B cell (primary cell): ENCODE data around the gene RPL10. TPM values are rescaled to one million over a fixed set of nuclear protein-coding genes. Genes with fewer than 3 reads are reported as not detected.

Source experiments
- ATAC-seq: fragments of 200-7000 bp; cut with Tn5 transposase; one replicate; pipeline ENCODE4 v1.10.0; 2021; ENCODE audit warnings: low read depth, mild to moderate bottlenecking, moderate number of reproducible peaks, moderate library complexity
- CTCF ChIA-PET: fragments of 350-600 bp; sonication (Branson Sonifier 250); formaldehyde crosslinking; loops from one replicate; lab custom pipeline; 2021; ENCODE audit warnings: antibody characterized with exemption, inconsistent platforms; lab: Charles Lee
- POLR2A ChIA-PET: fragments of 350-600 bp; sonication (Branson Sonifier 250); formaldehyde crosslinking; loops from one replicate; lab custom pipeline; 2021; ENCODE audit warnings: antibody characterized with exemption; lab: Charles Lee
- DNase-seq: peaks from one replicate; pipeline ENCODE4 v3.0.0; 2013
- H2AFZ ChIP-seq: 2 replicates; pipeline ENCODE4 v1.6.1; 2012; ENCODE audit warnings: mild to moderate bottlenecking, low read depth, low read length; ENCODE audit not compliant: insufficient read depth, poor library complexity, severe bottlenecking
- H3K27ac ChIP-seq, 2 donors: 1 replicate in 1 of 2; 2 replicates in 1 of 2; pipeline ENCODE4 v1.5.1; 2012 to 2013; ENCODE audit warnings: low read length in 2 of 2, mild to moderate bottlenecking in 2 of 2, moderate library complexity in 1 of 2
- H3K27me3 ChIP-seq, 4 experiments: fragments of 200-600 bp in 1 of 4; sonication (generic) in 1 of 4; replicated peaks in 1 of 4; 1 replicate in 2 of 4; 2 replicates in 2 of 4; pipeline versions ENCODE4 v1.6.1 to v1.7.0; 2013 to 2016; ENCODE audit warnings: low read length in 3 of 4, mild to moderate bottlenecking in 2 of 4, mixed read lengths in 1 of 4, moderate library complexity in 1 of 4; ENCODE audit not compliant: insufficient read depth in 4 of 4, control insufficient read depth in 3 of 4; ENCODE audit errors: control extremely low read depth in 1 of 4
- H3K36me3 ChIP-seq, 2 experiments: replicated peaks in 1 of 2; 1 replicate in 1 of 2; 2 replicates in 1 of 2; pipeline versions ENCODE4 v1.6.1 to v1.7.1; 2013; ENCODE audit warnings: low read length in 1 of 2; ENCODE audit not compliant: insufficient read depth in 2 of 2, control insufficient read depth in 1 of 2; ENCODE audit errors: control extremely low read depth in 1 of 2, extremely low read depth in 1 of 2
- H3K4me1 ChIP-seq, 2 donors: fragments of 200-600 bp in 1 of 2; sonication (generic) in 1 of 2; 1 replicate in 1 of 2; 2 replicates in 1 of 2; pipeline versions ENCODE4 v1.5.1 to v1.6.1; 2013 to 2017; ENCODE audit warnings: low read length in 2 of 2; ENCODE audit not compliant: control insufficient read depth in 2 of 2, insufficient read depth in 2 of 2
- H3K4me2 ChIP-seq: replicated peaks from 2 replicates; pipeline ENCODE3; 2012; ENCODE audit warnings: mild to moderate bottlenecking, low read depth, low read length; ENCODE audit not compliant: poor library complexity, severe bottlenecking
- H3K4me3 ChIP-seq, 5 experiments: fragments of 200-600 bp in 1 of 5; sonication (generic) in 1 of 5; 1 replicate in 3 of 5; 2 replicates in 2 of 5; pipeline versions ENCODE4 v1.5.1 to v1.7.0; 2011 to 2016; ENCODE audit warnings: low read length in 4 of 5, mild to moderate bottlenecking in 4 of 5, low read depth in 2 of 5, control low read depth in 1 of 5, moderate library complexity in 1 of 5; ENCODE audit not compliant: insufficient read depth in 1 of 5; ENCODE audit errors: control extremely low read depth in 1 of 5, extremely low read depth in 1 of 5
- H3K79me2 ChIP-seq: fragments of 200-600 bp; sonication (generic); one replicate; pipeline ENCODE4 v1.6.0; 2016; ENCODE audit warnings: low read length; ENCODE audit not compliant: control insufficient read depth, insufficient read depth
- H3K9ac ChIP-seq: fragments of 200-600 bp; sonication (generic); 2 replicates; pipeline ENCODE4 v1.6.1; 2017; ENCODE audit warnings: mild to moderate bottlenecking, low read length, moderate library complexity
- H3K9me3 ChIP-seq, 3 donors: one replicate each; pipeline versions ENCODE4 v1.6.1 to v1.7.1; 2013; ENCODE audit warnings: low read length in 2 of 3; ENCODE audit not compliant: control insufficient read depth in 2 of 3, insufficient read depth in 1 of 3; ENCODE audit errors: control extremely low read depth in 1 of 3
- H4K20me1 ChIP-seq: 2 replicates; pipeline ENCODE4 v1.6.0; 2012; ENCODE audit warnings: mild to moderate bottlenecking, low read length; ENCODE audit not compliant: insufficient read depth, control insufficient read depth, poor library complexity, severe bottlenecking
- H3K27ac Mint-ChIP-seq: one replicate; pipeline ENCODE4 v1.8.0; 2021; ENCODE audit warnings: mixed read lengths
- H3K27me3 Mint-ChIP-seq: one replicate; pipeline ENCODE4 v1.8.0; 2021; ENCODE audit warnings: mixed read lengths
- H3K4me1 Mint-ChIP-seq: one replicate; pipeline ENCODE4 v1.8.0; 2021; ENCODE audit warnings: mixed read lengths
- H3K4me3 Mint-ChIP-seq: one replicate; pipeline ENCODE4 v1.8.0; 2021; ENCODE audit warnings: mixed read lengths
- H3K9me3 Mint-ChIP-seq: one replicate; pipeline ENCODE4 v1.8.0; 2022; ENCODE audit warnings: mixed read lengths; ENCODE audit not compliant: insufficient read depth
- CTCF ChIP-seq: fragments of 200-600 bp; IDR thresholded peaks from one replicate; pipeline ENCODE4 v1.8.0; 2022; ENCODE audit warnings: antibody characterized with exemption, mild to moderate bottlenecking
- EZH2 ChIP-seq: IDR thresholded peaks from 2 replicates; pipeline ENCODE4 v1.6.1; 2012; ENCODE audit warnings: borderline replicate concordance, low read depth, mild to moderate bottlenecking, moderate library complexity, low read length; ENCODE audit not compliant: insufficient read depth, poor library complexity, severe bottlenecking
- WGBS: methylation state at CpG from one replicate; pipeline ENCODE4 v1.1.5; 2013; ENCODE audit warnings: missing lambda C conversion rate; ENCODE audit not compliant: insufficient coverage; 5-methylcytosine and 5-hydroxymethylcytosine counted together
- intact Hi-C: fragments of 100-400 bp; cut with micrococcal nuclease; formaldehyde crosslinking; loops from one replicate; pipeline ENCODE4 v1.10.0; 2022
- polyA plus RNA-seq: library from polyadenylated mRNA; depleted of rRNA; stranded (reverse); fragments of >200 nt; gene quantifications from 2 replicates; pipeline ENCODE4 v1.2.3, GENCODE V29; 2012
- total RNA-seq, 2 donors: library from RNA; stranded (reverse); fragments of 120-200 nt in 1 of 2; gene quantifications; 1 replicate in 1 of 2; 2 replicates in 1 of 2; pipeline versions ENCODE4 v1.2.3 to v1.2.4, GENCODE V29; 2013 to 2022

The RPL10 gene
- total and polyA plus RNA-seq, 2 donors (not counting 1 experiment from before 2014, with no cell fraction given), result 4,073 to 16,482 TPM

GRCh38 chrX:154434394-154435168, 36.4 kb downstream of the RPL10 start:
- H3K27me3 Mint-ChIP-seq, result no peaks in the 10 kb centered on the region
- Histone ChIP-seq H4K20me1 (peaks cover 6% of the 10 kb centered on the region), H3K4me3 (no peak overlapping the region), H3K4me1 (peaks cover 10 to 21% of the 10 kb centered on the region in 2 donors), H2AFZ (no peak overlapping the region), H3K4me2 (no peak overlapping the region), H3K27me3 (no peaks in the 10 kb centered on the region), H3K27ac (no peak overlapping the region), H3K9ac (no peak overlapping the region), H3K36me3 (peaks cover 0 to 8% of the 10 kb centered on the region in 2 experiments), H3K9me3 (no peaks in the 10 kb centered on the region), H3K79me2 (peaks cover 27% of the 10 kb centered on the region)
- no peak for DNase-seq
- ChIA-PET CTCF (interaction anchor here (0.7 kb wide), 1 partner anchor 36 kb away, joined by 3 read pairs; no protein-coding TSS in a partner anchor), POLR2A (no interaction called here)
- TF ChIP-seq CTCF (no peak), EZH2 (no peak)
- H3K27ac Mint-ChIP-seq, result no peak overlapping the region
- intact Hi-C loops, result no loop called here
- no peak for ATAC-seq
- no peaks in the 10 kb centered on the region for H3K9me3 Mint-ChIP-seq
- no peak overlapping the region for H3K4me3 Mint-ChIP-seq
- 100% methylated on average over 1 of the region's 7 CpGs for WGBS
- H3K4me1 Mint-ChIP-seq, result peaks cover 25% of the 10 kb centered on the region

GRCh38 chrX:154435171-154435733, 37.1 kb downstream of the RPL10 start:
- no peak overlapping the region for H3K27ac Mint-ChIP-seq
- CTCF ChIA-PET, result no interaction called here
- Histone ChIP-seq H3K36me3 (peaks cover 0 to 11% of the 10 kb centered on the region in 2 experiments), H2AFZ (no peak overlapping the region), H3K4me1 (peaks cover 10 to 19% of the 10 kb centered on the region in 2 donors), H3K9ac (no peak overlapping the region), H3K79me2 (peaks cover 27% of the 10 kb centered on the region), H3K4me3 (no peak overlapping the region), H3K27me3 (no peaks in the 10 kb centered on the region), H4K20me1 (peaks cover 6% of the 10 kb centered on the region), H3K4me2 (no peak overlapping the region), H3K9me3 (no peaks in the 10 kb centered on the region), H3K27ac (no peak overlapping the region)
- POLR2A ChIA-PET, result interaction anchor here (1.6 kb wide), 1 partner anchor 37 kb away, joined by 3 read pairs; the partner anchor contains the start of gene RPL10
- H3K27me3 Mint-ChIP-seq, result no peaks in the 10 kb centered on the region
- ATAC-seq, result no peak
- 97% methylated on average over 10 of the region's 19 CpGs for WGBS
- no peaks in the 10 kb centered on the region for H3K9me3 Mint-ChIP-seq
- peaks cover 22% of the 10 kb centered on the region for H3K4me1 Mint-ChIP-seq
- no peak for DNase-seq
- intact Hi-C loops, result no loop called here
- H3K4me3 Mint-ChIP-seq, result no peak overlapping the region
- no peak for TF ChIP-seq CTCF
- TF ChIP-seq EZH2, result no peak
